Hepatocyte (in vitro differentiated cells): ENCODE data around the gene RIPOR2. TPM values are rescaled to one million over a fixed set of nuclear protein-coding genes. Genes with fewer than 3 reads are reported as not detected.

Source experiments
- DNase-seq: peaks from one replicate; pipeline ENCODE4 v3.0.0-alpha.2; 2016; ENCODE audit warnings: low spot score
- H2AFZ ChIP-seq: fragments of 200-600 bp; sonication (generic); 2 replicates; pipeline ENCODE4 v1.6.0; 2016; ENCODE audit warnings: antibody characterized with exemption, mild to moderate bottlenecking
- H3K27ac ChIP-seq: fragments of 200-600 bp; sonication (generic); 2 replicates; pipeline ENCODE4 v1.5.1; 2016; ENCODE audit warnings: mild to moderate bottlenecking
- H3K27me3 ChIP-seq: fragments of 200-600 bp; sonication (generic); 2 replicates; pipeline ENCODE4 v1.6.1; 2016
- H3K36me3 ChIP-seq: fragments of 200-600 bp; sonication (generic); replicated peaks from 2 replicates; pipeline ENCODE4 v1.5.1; 2016; ENCODE audit warnings: low read depth; ENCODE audit not compliant: insufficient read depth
- H3K4me1 ChIP-seq: fragments of 200-600 bp; sonication (generic); 2 replicates; pipeline ENCODE4 v1.5.1; 2016; ENCODE audit warnings: mild to moderate bottlenecking, moderate library complexity; ENCODE audit not compliant: insufficient read depth
- H3K4me2 ChIP-seq: fragments of 200-600 bp; sonication (generic); 2 replicates; pipeline ENCODE4 v1.6.0; 2016
- H3K4me3 ChIP-seq: fragments of 200-600 bp; sonication (generic); 2 replicates; pipeline ENCODE4 v1.5.1; 2016; ENCODE audit warnings: mild to moderate bottlenecking
- H3K79me2 ChIP-seq: fragments of 200-600 bp; sonication (generic); 2 replicates; pipeline ENCODE4 v1.6.0; 2017; ENCODE audit warnings: mild to moderate bottlenecking
- H3K9me2 ChIP-seq: fragments of 200-600 bp; sonication (generic); replicated peaks from 2 replicates; pipeline ENCODE4 v1.6.0; 2017; ENCODE audit warnings: mild to moderate bottlenecking; ENCODE audit not compliant: insufficient read depth
- H3K9me3 ChIP-seq: fragments of 200-600 bp; sonication (generic); 2 replicates; pipeline ENCODE4 v1.5.1; 2016; ENCODE audit warnings: low read depth, mild to moderate bottlenecking
- H4K20me1 ChIP-seq: fragments of 200-600 bp; sonication (generic); 2 replicates; pipeline ENCODE4 v1.6.0; 2016; ENCODE audit warnings: mild to moderate bottlenecking; ENCODE audit not compliant: insufficient read depth, poor library complexity, severe bottlenecking
- EZH2 ChIP-seq: fragments of 200-600 bp; sonication (generic); IDR thresholded peaks from 2 replicates; pipeline ENCODE4 v1.6.1; 2016; ENCODE audit warnings: antibody characterized with exemption, mild to moderate bottlenecking, borderline replicate concordance
- EZH2phosphoT487 ChIP-seq: fragments of 200-600 bp; sonication (generic); IDR thresholded peaks from one replicate; pipeline ENCODE4 v1.6.1; 2018; ENCODE audit warnings: antibody characterized with exemption, mild to moderate bottlenecking, low read depth, moderate library complexity; ENCODE audit not compliant: unreplicated experiment, severe bottlenecking
- whole genome bisulfite sequencing: methylation state at CpG from one replicate; pipeline ENCODE4 v1.1.6; 2016; ENCODE audit warnings: low lambda C conversion rate; ENCODE audit errors: missing lambda C conversion rate; 5-methylcytosine and 5-hydroxymethylcytosine counted together
- polyA plus RNA-seq: library from polyadenylated mRNA; unstranded; fragments of >200 nt; fragmentation: Nextera tagmentation; extraction: Ambion mirVana; gene quantifications from 2 replicates; pipeline ENCODE4 v1.2.1, GENCODE V29; 2016
- total RNA-seq: library from RNA; depleted of rRNA; stranded (reverse); fragments of >200 nt; gene quantifications from 2 replicates; pipeline ENCODE4 v1.2.3, GENCODE V29; 2014
- TF ChIP-seq, protein P1 (sequence below): fragments of 200-600 bp; sonication (generic); IDR thresholded peaks from 2 replicates; pipeline ENCODE4 v1.5.1; 2016; ENCODE audit warnings: antibody characterized with exemption, mild to moderate bottlenecking; ENCODE audit not compliant: poor library complexity

RIPOR2 gene
- total and polyA plus RNA-seq, 2 experiments from 2014 or later = 11.8 to 17.3 TPM

DNA sequence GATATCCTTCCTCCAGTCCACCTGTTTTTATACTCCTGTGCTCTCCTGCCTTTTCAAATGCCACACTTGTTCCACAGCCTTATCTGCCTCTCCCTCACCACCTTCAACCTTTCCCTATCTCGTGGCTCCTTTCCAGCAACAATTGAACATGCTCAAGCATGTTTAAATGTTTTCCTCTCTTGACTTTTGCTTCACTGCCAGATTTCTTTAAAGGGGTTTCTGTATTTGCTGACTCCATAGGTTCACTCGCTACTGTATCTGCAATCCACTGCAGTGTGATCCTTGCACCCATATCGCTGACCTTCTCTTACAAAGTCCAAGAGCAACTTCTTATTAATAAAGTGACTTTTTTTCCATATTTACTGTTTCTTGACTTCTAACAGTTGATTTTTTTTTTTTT, 172.2 kb downstream of the RIPOR2 start:
- H3K4me3 ChIP-seq = no peak overlapping the region
- H3K27me3 ChIP-seq = no peaks in the 10 kb centered on the region
- H3K79me2 ChIP-seq = no peaks in the 10 kb centered on the region
- H4K20me1 ChIP-seq = no peaks in the 10 kb centered on the region
- 65% methylated on average over 3 of the region's 3 CpGs for WGBS
- H3K9me2 ChIP-seq = no peaks in the 10 kb centered on the region
- no peak overlapping the region for H2AFZ ChIP-seq
- peaks cover 4% of the 10 kb centered on the region for H3K4me1 ChIP-seq
- no peaks in the 10 kb centered on the region for H3K9me3 ChIP-seq
- H3K4me2 ChIP-seq = no peak overlapping the region
- DNase-seq = peak; percentile 23
- peak overlapping the region; percentile 28 for H3K27ac ChIP-seq
- TF ChIP-seq, protein P1, sequence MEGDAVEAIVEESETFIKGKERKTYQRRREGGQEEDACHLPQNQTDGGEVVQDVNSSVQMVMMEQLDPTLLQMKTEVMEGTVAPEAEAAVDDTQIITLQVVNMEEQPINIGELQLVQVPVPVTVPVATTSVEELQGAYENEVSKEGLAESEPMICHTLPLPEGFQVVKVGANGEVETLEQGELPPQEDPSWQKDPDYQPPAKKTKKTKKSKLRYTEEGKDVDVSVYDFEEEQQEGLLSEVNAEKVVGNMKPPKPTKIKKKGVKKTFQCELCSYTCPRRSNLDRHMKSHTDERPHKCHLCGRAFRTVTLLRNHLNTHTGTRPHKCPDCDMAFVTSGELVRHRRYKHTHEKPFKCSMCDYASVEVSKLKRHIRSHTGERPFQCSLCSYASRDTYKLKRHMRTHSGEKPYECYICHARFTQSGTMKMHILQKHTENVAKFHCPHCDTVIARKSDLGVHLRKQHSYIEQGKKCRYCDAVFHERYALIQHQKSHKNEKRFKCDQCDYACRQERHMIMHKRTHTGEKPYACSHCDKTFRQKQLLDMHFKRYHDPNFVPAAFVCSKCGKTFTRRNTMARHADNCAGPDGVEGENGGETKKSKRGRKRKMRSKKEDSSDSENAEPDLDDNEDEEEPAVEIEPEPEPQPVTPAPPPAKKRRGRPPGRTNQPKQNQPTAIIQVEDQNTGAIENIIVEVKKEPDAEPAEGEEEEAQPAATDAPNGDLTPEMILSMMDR = no peak
- TF ChIP-seq EZH2phosphoT487 (no peak), EZH2 (no peak)
- H3K36me3 ChIP-seq = no peaks in the 10 kb centered on the region

DNA sequence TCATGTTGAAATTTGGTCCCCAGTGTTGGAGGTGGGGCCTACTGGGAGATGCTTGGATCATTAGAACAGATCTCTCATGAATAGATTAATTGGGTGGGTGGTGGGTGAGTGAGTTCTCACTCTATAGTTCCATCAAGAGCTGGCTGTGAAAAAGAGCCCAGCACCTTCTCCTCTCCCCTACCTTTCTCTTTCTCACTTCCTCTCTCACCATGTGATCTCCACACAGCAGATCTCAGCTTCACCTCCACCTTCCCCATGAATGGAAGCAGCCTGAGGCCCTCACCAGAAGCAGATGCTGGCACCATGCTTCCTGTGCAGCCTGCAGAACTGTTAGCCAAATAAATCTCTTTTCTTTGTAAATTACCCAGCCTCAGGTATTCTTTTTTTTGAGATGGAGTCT, 173.9 kb downstream of the RIPOR2 start:
- Histone ChIP-seq H3K9me2 (no peaks in the 10 kb centered on the region), H3K79me2 (no peaks in the 10 kb centered on the region), H3K27me3 (no peaks in the 10 kb centered on the region), H3K4me1 (peaks cover 4% of the 10 kb centered on the region), H3K27ac (no peak overlapping the region), H3K9me3 (no peaks in the 10 kb centered on the region), H2AFZ (no peak overlapping the region), H4K20me1 (no peaks in the 10 kb centered on the region), H3K36me3 (no peaks in the 10 kb centered on the region), H3K4me3 (no peak overlapping the region), H3K4me2 (no peak overlapping the region)
- DNase-seq = no peak
- TF ChIP-seq, protein P1 = no peak
- no peak for TF ChIP-seq EZH2phosphoT487
- TF ChIP-seq EZH2 = no peak

GRCh38 chr6:24761193-24761835, 174.4 kb downstream of the RIPOR2 start:
- Histone ChIP-seq H3K27ac (no peak overlapping the region), H3K36me3 (no peaks in the 10 kb centered on the region), H2AFZ (no peak overlapping the region), H3K9me2 (no peaks in the 10 kb centered on the region), H3K4me2 (no peak overlapping the region), H3K79me2 (no peaks in the 10 kb centered on the region), H4K20me1 (no peaks in the 10 kb centered on the region), H3K4me3 (no peak overlapping the region), H3K27me3 (no peaks in the 10 kb centered on the region), H3K9me3 (no peaks in the 10 kb centered on the region), H3K4me1 (peaks cover 4% of the 10 kb centered on the region)
- DNase-seq = no peak
- TF ChIP-seq EZH2phosphoT487 (no peak), EZH2 (no peak)
- TF ChIP-seq, protein P1 = no peak
- WGBS = 90% methylated on average over 10 of the region's 17 CpGs
